Measurements from ENCODE around the gene TNNT2.

- TF ChIP-seq CREB5 (CRISPR knock-in tag; IDR thresholded peaks at IDR 0.05; ENCODE audit: low read depth) (no peak), ARNTL (CRISPR knock-in tag; IDR thresholded peaks at IDR 0.05; ENCODE audit: borderline replicate concordance, low read depth) (no peak), POU6F1 (CRISPR knock-in tag; IDR thresholded peaks at IDR 0.05; ENCODE audit: borderline replicate concordance, low read depth) (no peak), PPARA (CRISPR knock-in tag; IDR thresholded peaks at IDR 0.05; ENCODE audit: borderline replicate concordance) (no peak)
These were observed 22.6 kb downstream of the TNNT2 start for GRCh38 chr1:201354901-201355295.
